Type B pancreatic cell (in vitro differentiated cells): ENCODE results near the gene SLC52A3. TPM values are rescaled to one million over a fixed set of nuclear protein-coding genes. Genes with fewer than 3 reads are reported as not detected.
A peak's percentile ranks its signal among the peaks of the same experiment; 100 is the strongest.

ENCODE experiments used
- DNase-seq: peaks from one replicate; pipeline ENCODE4 v3.0.0; 2021; ENCODE audit warnings: mixed read lengths; ENCODE audit not compliant: unreplicated experiment; ENCODE audit errors: extremely low spot score
- H3K27ac Mint-ChIP-seq: 2 replicates; pipeline ENCODE4 v1.8.0; 2021; ENCODE audit warnings: mild to moderate bottlenecking, mixed read lengths
- H3K27me3 Mint-ChIP-seq: 2 replicates; pipeline ENCODE4 v1.8.0; 2021; ENCODE audit warnings: mixed read lengths
- H3K36me3 Mint-ChIP-seq: 2 replicates; pipeline ENCODE4 v1.8.0; 2021; ENCODE audit warnings: mixed read lengths
- H3K4me1 Mint-ChIP-seq: one replicate; pipeline ENCODE4 v1.8.0; 2021; ENCODE audit warnings: mixed read lengths; ENCODE audit not compliant: unreplicated experiment
- H3K4me3 Mint-ChIP-seq: 2 replicates; pipeline ENCODE4 v1.8.0; 2021; ENCODE audit warnings: mild to moderate bottlenecking, mixed read lengths
- H3K9me3 Mint-ChIP-seq: 2 replicates; pipeline ENCODE4 v1.8.0; 2021; ENCODE audit warnings: mixed read lengths
- CTCF ChIP-seq: fragments of 200-600 bp; sonication (generic); conservative IDR thresholded peaks from 2 replicates; pipeline ENCODE4 v1.5.0; 2021; ENCODE audit warnings: antibody characterized with exemption, mild to moderate bottlenecking
- total RNA-seq: library from RNA; stranded (reverse); gene quantifications from 2 replicates; pipeline ENCODE4 v1.2.1, GENCODE V29; 2021; ENCODE audit warnings: low replicate concordance

Gene SLC52A3
- total RNA-seq, 1 donor from 2014 or later = 1.3 TPM

DNA sequence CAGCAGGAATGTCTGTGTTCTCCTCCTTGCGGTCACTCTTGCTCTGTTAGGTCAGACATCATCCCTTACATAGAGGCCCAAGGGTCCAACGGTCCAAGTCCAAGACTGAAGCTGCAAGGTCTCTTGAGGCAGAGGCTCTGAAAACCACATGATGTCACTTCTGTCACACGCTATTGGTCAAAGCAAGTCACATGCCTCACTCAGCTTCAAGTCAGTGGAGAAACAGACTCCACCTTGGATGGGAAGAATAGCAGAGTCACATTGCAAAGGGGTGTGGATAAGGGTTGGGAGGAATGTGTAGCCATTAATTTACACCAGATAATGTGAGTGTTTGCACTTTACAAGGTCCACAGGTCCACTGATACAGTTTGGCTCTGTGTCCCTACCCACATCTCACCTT, 17.5 kb downstream of the SLC52A3 start:
- Mint-ChIP-seq H3K36me3 (no peaks in the 10 kb centered on the region), H3K27me3 (peaks cover 5% of the 10 kb centered on the region), H3K4me3 (no peak overlapping the region), H3K4me1 (no peaks in the 10 kb centered on the region), H3K9me3 (peaks cover 2% of the 10 kb centered on the region), H3K27ac (peak overlapping the region; percentile 62)
- no peak for DNase-seq
- no peak for TF ChIP-seq CTCF

- no peaks in the 10 kb centered on the region for H3K36me3 Mint-ChIP-seq
- H3K27ac Mint-ChIP-seq = no peak overlapping the region
- DNase-seq = no peak
- peaks cover 13% of the 10 kb centered on the region for H3K27me3 Mint-ChIP-seq
- peaks cover 9% of the 10 kb centered on the region for H3K9me3 Mint-ChIP-seq
- no peak overlapping the region for H3K4me3 Mint-ChIP-seq
- TF ChIP-seq CTCF = no peak
- H3K4me1 Mint-ChIP-seq = no peaks in the 10 kb centered on the region
Measured at GRCh38 chr20:745683-746301, 22.5 kb downstream of the SLC52A3 start.

- H3K27ac Mint-ChIP-seq = no peak overlapping the region
- H3K4me1 Mint-ChIP-seq = peaks cover 10% of the 10 kb centered on the region
- TF ChIP-seq CTCF = no peak
- DNase-seq = no peak
- peaks cover 9% of the 10 kb centered on the region for H3K9me3 Mint-ChIP-seq
- peaks cover 11% of the 10 kb centered on the region for H3K27me3 Mint-ChIP-seq
- H3K36me3 Mint-ChIP-seq = no peaks in the 10 kb centered on the region
- no peak overlapping the region for H3K4me3 Mint-ChIP-seq
Measured at GRCh38 chr20:742156-742555, 26.1 kb downstream of the SLC52A3 start.

DNA sequence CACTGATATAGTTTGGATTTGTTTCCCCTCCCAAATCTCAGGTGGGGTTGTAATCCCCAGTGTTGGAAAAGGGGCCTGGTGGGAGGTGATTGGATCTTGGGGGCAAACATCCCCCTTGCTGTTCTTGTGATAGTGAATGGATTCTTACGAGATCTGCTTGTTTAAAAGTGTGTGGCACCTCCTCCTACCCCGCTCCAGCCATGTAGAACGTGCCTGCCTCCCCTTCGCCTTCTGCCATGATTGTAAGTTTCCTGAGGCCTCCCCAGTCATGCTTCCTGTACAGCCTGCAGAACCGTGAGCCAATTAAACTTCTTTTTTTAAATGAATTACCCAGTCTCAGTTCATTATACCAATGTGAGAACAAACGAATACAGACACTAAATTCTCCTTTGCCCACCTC, 26.7 kb downstream of the SLC52A3 start:
- H3K27me3 Mint-ChIP-seq = peaks cover 11% of the 10 kb centered on the region
- TF ChIP-seq CTCF = no peak
- no peak for DNase-seq
- no peaks in the 10 kb centered on the region for H3K36me3 Mint-ChIP-seq
- H3K4me3 Mint-ChIP-seq = no peak overlapping the region
- no peak overlapping the region for H3K27ac Mint-ChIP-seq
- H3K9me3 Mint-ChIP-seq = peaks cover 9% of the 10 kb centered on the region
- peaks cover 14% of the 10 kb centered on the region for H3K4me1 Mint-ChIP-seq

- no peaks in the 10 kb centered on the region for H3K36me3 Mint-ChIP-seq
- TF ChIP-seq CTCF = no peak
- H3K27me3 Mint-ChIP-seq = peaks cover 11% of the 10 kb centered on the region
- H3K4me1 Mint-ChIP-seq = peaks cover 14% of the 10 kb centered on the region
- H3K27ac Mint-ChIP-seq = peak overlapping the region; percentile 29
- no peak for DNase-seq
- H3K9me3 Mint-ChIP-seq = peaks cover under 1% of the 10 kb centered on the region
- H3K4me3 Mint-ChIP-seq = no peak overlapping the region
Measured at GRCh38 chr20:740162-740561, 28.1 kb downstream of the SLC52A3 start.

DNA sequence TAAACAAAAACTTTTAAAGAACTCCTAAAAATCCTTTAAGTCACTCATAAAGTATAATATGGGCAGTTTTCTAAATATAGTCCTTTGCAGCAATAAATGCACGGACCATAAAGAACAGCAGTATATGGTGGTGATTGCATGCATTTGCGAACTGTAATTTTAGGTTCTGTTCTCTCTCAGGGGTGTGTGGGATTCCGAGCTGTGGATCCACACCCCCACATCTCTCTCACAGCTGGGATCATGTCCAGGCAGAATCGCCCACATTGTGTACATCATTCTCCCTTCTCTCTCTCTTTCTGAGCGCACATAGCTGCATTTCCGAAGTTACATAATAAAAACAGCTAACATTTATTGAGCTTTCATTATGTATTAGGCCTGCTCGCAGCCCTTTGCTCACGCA, 28.6 kb downstream of the SLC52A3 start:
- DNase-seq = no peak
- Mint-ChIP-seq H3K4me3 (no peak overlapping the region), H3K9me3 (no peaks in the 10 kb centered on the region), H3K36me3 (no peaks in the 10 kb centered on the region), H3K27me3 (peaks cover 11% of the 10 kb centered on the region), H3K27ac (peak overlapping the region; percentile 29), H3K4me1 (peaks cover 14% of the 10 kb centered on the region)
- TF ChIP-seq CTCF = no peak
